HCT116 (cell line): ENCODE results near the gene FHIT. TPM values are rescaled to one million over a fixed set of nuclear protein-coding genes. Genes with fewer than 3 reads are reported as not detected.

Experiments used
- ATAC-seq: fragments of 200-7000 bp; cut with Tn5 transposase; 2 replicates; pipeline ENCODE4 v1.9.1; 2020; ENCODE audit warnings: mild to moderate bottlenecking, moderate library complexity
- BruUV-seq: library from RNA; stranded (reverse); fragments of 400-500 nt; replicated peaks from 2 replicates; lab custom pipeline; 2021; lab: Mats Ljungman, UMichigan
- CTCF ChIA-PET: fragments of 300-600 bp; sonication (Branson Sonifier 250); formaldehyde crosslinking; loops from one replicate; lab custom pipeline; 2021; ENCODE audit warnings: antibody characterized with exemption; lab: Charles Lee
- POLR2A ChIA-PET: fragments of 300-600, 350-600 bp; sonication (Branson Sonifier 250); formaldehyde crosslinking; loops from one replicate; lab custom pipeline; 2021; ENCODE audit warnings: antibody characterized with exemption; lab: Charles Lee
- RAD21 ChIA-PET, 2 experiments: fragments of 300-600 bp; sonication (Branson Sonifier 250); formaldehyde crosslinking; loops; one replicate each; lab custom pipeline; 2023; ENCODE audit warnings: low total read pairs in 2 of 2; ENCODE audit not compliant: uncharacterized antibody in 2 of 2, unreplicated experiment in 2 of 2, low non-redundant PET in 1 of 2; lab: Charles Lee
- DNase-seq: peaks from one replicate; pipeline ENCODE4 v3.0.0-alpha.2; 2010; ENCODE audit warnings: low read depth, low spot score
- H2AFZ ChIP-seq: fragments of 200-600 bp; shearing (Covaris generic), sonication (generic); 2 replicates; pipeline ENCODE4 v1.6.1; 2017; ENCODE audit warnings: low read depth, mixed run types, mixed read lengths, antibody characterized with exemption, low read length; ENCODE audit not compliant: poor library complexity, severe bottlenecking
- H3K27ac ChIP-seq: 2 replicates; pipeline ENCODE4 v1.5.1; 2012; ENCODE audit warnings: low read depth, low read length
- H3K27me3 ChIP-seq: fragments of 200-600 bp; sonication (generic); 2 replicates; pipeline ENCODE4 v1.6.1; 2016; ENCODE audit warnings: mixed run types, low read length, mixed read lengths; ENCODE audit not compliant: insufficient read depth
- H3K36me3 ChIP-seq, 2 experiments: fragments of 200-500 bp in 1 of 2; fragments of 200-600 bp in 1 of 2; sonication (Bioruptor generic) in 1 of 2; sonication (generic) in 1 of 2; 2 replicates each; pipeline versions ENCODE4 v1.5.1 to v1.6.1; 2014 to 2016; ENCODE audit warnings: low read length in 2 of 2, inconsistent platforms in 1 of 2, mixed read lengths in 1 of 2, mixed run types in 1 of 2; ENCODE audit not compliant: insufficient read depth in 2 of 2, control insufficient read depth in 1 of 2
- H3K4me1 ChIP-seq, 2 experiments: fragments of 200-600 bp in 1 of 2; sonication (generic) in 1 of 2; 2 replicates each; pipeline versions ENCODE4 v1.5.1 to v1.6.1; 2012 to 2017; ENCODE audit warnings: low read length in 2 of 2, inconsistent platforms in 1 of 2, mild to moderate bottlenecking in 1 of 2, mixed read lengths in 1 of 2, mixed run types in 1 of 2, moderate library complexity in 1 of 2; ENCODE audit not compliant: insufficient read depth in 2 of 2, control insufficient read depth in 1 of 2
- H3K4me2 ChIP-seq: fragments of 200-600 bp; sonication (generic); 2 replicates; pipeline ENCODE4 v1.6.1; 2017; ENCODE audit warnings: mixed run types, low read length, mixed read lengths
- H3K4me3 ChIP-seq, 2 experiments: fragments of 200-600 bp in 1 of 2; sonication (generic) in 1 of 2; replicated peaks in 1 of 2; 2 replicates each; pipeline ENCODE4 v1.5.1; 2011 to 2016; ENCODE audit warnings: low read length in 2 of 2, control low read depth in 1 of 2, low read depth in 1 of 2, mild to moderate bottlenecking in 1 of 2, mixed read lengths in 1 of 2, mixed run types in 1 of 2
- H3K79me2 ChIP-seq: fragments of 200-600 bp; sonication (generic); 2 replicates; pipeline ENCODE4 v1.6.1; 2017; ENCODE audit warnings: mild to moderate bottlenecking, mixed run types, low read length, moderate library complexity, mixed read lengths; ENCODE audit not compliant: insufficient read depth
- H3K9ac ChIP-seq: fragments of 200-600 bp; sonication (generic); 2 replicates; pipeline ENCODE4 v1.6.1; 2016; ENCODE audit warnings: low read length, mixed read lengths
- H3K9me2 ChIP-seq: fragments of 200-600 bp; sonication (generic), shearing (Covaris generic); 2 replicates; pipeline ENCODE4 v1.6.1; 2017; ENCODE audit warnings: mixed run types, mild to moderate bottlenecking, moderate library complexity; ENCODE audit not compliant: insufficient read depth
- H3K9me3 ChIP-seq, 2 experiments: fragments of 200-500 bp in 1 of 2; fragments of 200-600 bp in 1 of 2; sonication (Bioruptor generic) in 1 of 2; sonication (generic) in 1 of 2; 2 replicates each; pipeline ENCODE4 v1.6.1; 2014 to 2017; ENCODE audit warnings: low read length in 2 of 2, mixed read lengths in 2 of 2, inconsistent platforms in 1 of 2, low read depth in 1 of 2, mild to moderate bottlenecking in 1 of 2, mixed run types in 1 of 2, moderate library complexity in 1 of 2; ENCODE audit not compliant: control insufficient read depth in 1 of 2, insufficient read depth in 1 of 2
- H4K20me1 ChIP-seq: fragments of 200-600 bp; sonication (generic), shearing (Covaris generic); 2 replicates; pipeline ENCODE4 v1.6.1; 2017; ENCODE audit warnings: mixed run types, mild to moderate bottlenecking, moderate library complexity; ENCODE audit not compliant: insufficient read depth
- CEBPB ChIP-seq: IDR thresholded peaks from 2 replicates; pipeline ENCODE4 v1.6.1; 2012; ENCODE audit warnings: low read depth
- EZH2 ChIP-seq: fragments of 200-600 bp; sonication (generic); IDR thresholded peaks from 2 replicates; pipeline ENCODE4 v1.6.1; 2017; ENCODE audit warnings: antibody characterized with exemption, mixed run types
- EZH2phosphoT487 ChIP-seq: fragments of 200-600 bp; IDR thresholded peaks from 2 replicates; pipeline ENCODE4 v1.6.1; 2018; ENCODE audit warnings: antibody characterized with exemption, borderline replicate concordance
- POLR2AphosphoS5 ChIP-seq: IDR thresholded peaks from 2 replicates; pipeline ENCODE4 v1.6.1; 2011; ENCODE audit warnings: mild to moderate bottlenecking, low read depth, low read length, moderate library complexity
- RAD21 ChIP-seq: IDR thresholded peaks from 2 replicates; pipeline ENCODE4 v1.6.1; 2012; ENCODE audit warnings: low read depth, mild to moderate bottlenecking
- TCF7L2 ChIP-seq: IDR thresholded peaks from 2 replicates; pipeline ENCODE4 v1.7.0; 2011; ENCODE audit warnings: borderline replicate concordance, inconsistent platforms; ENCODE audit not compliant: insufficient read depth, insufficient read length; ENCODE audit errors: extremely low read depth
- YY1 ChIP-seq: IDR thresholded peaks from 2 replicates; pipeline ENCODE4 v1.6.1; 2011; ENCODE audit warnings: low read length, low read depth, moderate library complexity, mild to moderate bottlenecking; ENCODE audit not compliant: insufficient replicate concordance; ENCODE audit errors: extremely low read depth
- intact Hi-C: fragments of 100-400 bp; cut with micrococcal nuclease; formaldehyde crosslinking; loops from 2 replicates; pipeline ENCODE4 v1.10.0; 2022
- total RNA-seq: library from RNA; stranded (reverse); gene quantifications from one replicate; pipeline ENCODE4 v1.2.1, GENCODE V29; 2021; ENCODE audit not compliant: unreplicated experiment
- TF ChIP-seq, protein P1 (sequence below): IDR thresholded peaks from 2 replicates; pipeline ENCODE4 v1.6.1; 2012

Gene FHIT
- total RNA-seq, 1 experiment from 2014 or later, result 20.1 TPM

DNA sequence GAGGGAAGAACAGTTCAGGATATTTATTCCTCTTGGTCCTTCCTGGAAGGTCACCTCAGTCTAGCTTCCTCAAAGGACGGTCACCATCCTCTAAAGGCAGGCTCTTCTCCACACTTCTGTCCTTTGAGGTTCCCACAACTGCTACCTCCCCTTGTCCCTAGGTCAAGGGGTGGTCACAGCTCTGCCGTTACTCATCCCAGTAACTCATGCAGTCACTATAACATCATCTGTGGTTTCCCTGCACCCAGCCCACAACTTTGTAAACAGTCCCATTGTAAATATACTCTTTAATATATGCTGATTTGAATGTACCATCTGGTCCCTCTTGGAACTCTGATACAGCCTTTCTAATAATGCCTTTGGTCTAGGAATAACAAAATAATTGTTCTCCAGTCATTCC is 887.4 kb downstream of the FHIT start:
- no peaks in the 10 kb centered on the region for H4K20me1 ChIP-seq
- no peak for TF ChIP-seq YY1
- H3K4me2 ChIP-seq, result no peak overlapping the region
- H3K9ac ChIP-seq, result no peak overlapping the region
- H3K9me3 ChIP-seq, result no peaks in the 10 kb centered on the region
- POLR2A ChIA-PET, result no interaction called here
- no peaks in the 10 kb centered on the region for H3K36me3 ChIP-seq
- peaks cover 0 to 3% of the 10 kb centered on the region in 2 experiments; a peak in 2 of 4 replicates for H3K4me1 ChIP-seq
- no peaks in the 10 kb centered on the region for H3K9me2 ChIP-seq
- intact Hi-C loops, result loop anchor here (10.0 kb wide), 1 partner anchor 49 kb away; no protein-coding TSS in a partner anchor
- no peak overlapping the region for H3K27ac ChIP-seq
- no peak overlapping the region for H2AFZ ChIP-seq
- RAD21 ChIA-PET, result no interaction called here
- CTCF ChIA-PET, result no interaction called here
- ATAC-seq, result no peak
- no TSS peak for BruUV-seq
- no peaks in the 10 kb centered on the region for H3K27me3 ChIP-seq
- H3K4me3 ChIP-seq, result no peak overlapping the region
- H3K79me2 ChIP-seq, result no peaks in the 10 kb centered on the region
- DNase-seq, result no peak

DNA sequence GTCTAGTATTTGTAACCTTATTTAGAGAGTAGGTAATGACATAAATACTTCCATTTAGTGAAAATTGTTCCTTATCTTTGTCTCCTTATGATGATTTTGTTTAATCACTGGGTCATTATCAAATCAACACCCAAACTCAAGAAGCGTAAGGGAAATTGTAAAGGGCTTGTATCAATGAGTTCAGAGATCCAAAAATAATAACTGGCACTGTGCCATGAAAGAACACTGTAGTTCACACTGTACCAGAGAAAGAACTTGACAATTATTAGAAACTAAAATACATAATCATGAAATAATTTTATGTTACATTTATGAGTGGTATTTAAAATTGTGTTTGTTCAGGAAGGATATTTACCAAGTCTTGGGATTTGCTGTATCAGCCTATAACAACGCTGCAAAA is 895.4 kb downstream of the FHIT start:
- intact Hi-C loops, result no loop called here
- no peak overlapping the region for H3K27ac ChIP-seq
- no TSS peak for BruUV-seq
- H3K27me3 ChIP-seq, result no peaks in the 10 kb centered on the region
- no peaks in the 10 kb centered on the region for H3K36me3 ChIP-seq
- no peaks in the 10 kb centered on the region for H3K79me2 ChIP-seq
- no peak overlapping the region for H2AFZ ChIP-seq
- H3K4me2 ChIP-seq, result no peak overlapping the region
- ATAC-seq, result no peak
- H3K4me3 ChIP-seq, result no peak overlapping the region
- RAD21 ChIA-PET, result no interaction called here
- DNase-seq, result no peak
- no peaks in the 10 kb centered on the region for H3K9me3 ChIP-seq
- no peaks in the 10 kb centered on the region for H4K20me1 ChIP-seq
- H3K9me2 ChIP-seq, result no peaks in the 10 kb centered on the region
- H3K4me1 ChIP-seq, result no peaks in the 10 kb centered on the region
- H3K9ac ChIP-seq, result no peak overlapping the region
- CTCF ChIA-PET, result no interaction called here
- TF ChIP-seq, protein P1, sequence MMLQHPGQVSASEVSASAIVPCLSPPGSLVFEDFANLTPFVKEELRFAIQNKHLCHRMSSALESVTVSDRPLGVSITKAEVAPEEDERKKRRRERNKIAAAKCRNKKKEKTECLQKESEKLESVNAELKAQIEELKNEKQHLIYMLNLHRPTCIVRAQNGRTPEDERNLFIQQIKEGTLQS, result no peak
- no peak for TF ChIP-seq TCF7L2
- TF ChIP-seq POLR2AphosphoS5, result no peak
- TF ChIP-seq RAD21, result no peak
- TF ChIP-seq EZH2, result no peak
- TF ChIP-seq EZH2phosphoT487, result no peak
- no peak for TF ChIP-seq CEBPB
- POLR2A ChIA-PET, result no interaction called here
